NCI-H526 treated with DMSO at 0.1 percent for 48 hours (cell line): ENCODE data around the gene RENBP.

Experiments
- DNase-seq: peaks from one replicate; lab custom pipeline; 2025; lab: John Stamatoyannopoulos, UW

Gene RENBP

DNA sequence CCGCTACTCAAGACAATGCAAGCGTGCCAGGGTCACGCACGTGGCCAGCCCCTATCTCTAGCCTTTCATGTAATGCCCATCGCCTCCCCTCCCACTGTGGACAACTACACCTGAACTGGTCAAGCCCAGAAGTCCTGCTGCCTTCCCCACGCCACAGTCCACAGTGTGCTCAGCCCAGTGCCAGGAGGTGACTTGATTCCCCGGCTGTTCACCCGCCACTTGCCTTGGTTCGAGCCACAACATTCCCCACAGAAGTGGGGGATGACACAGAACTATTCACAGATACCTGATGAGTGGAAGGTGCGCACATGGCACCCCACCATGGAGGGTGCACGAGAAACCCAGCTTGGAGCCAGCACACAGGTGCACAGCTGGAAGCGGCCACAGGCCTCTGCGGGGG, 25.2 kb downstream of the RENBP start:
- DNase-seq, result no peak

DNA sequence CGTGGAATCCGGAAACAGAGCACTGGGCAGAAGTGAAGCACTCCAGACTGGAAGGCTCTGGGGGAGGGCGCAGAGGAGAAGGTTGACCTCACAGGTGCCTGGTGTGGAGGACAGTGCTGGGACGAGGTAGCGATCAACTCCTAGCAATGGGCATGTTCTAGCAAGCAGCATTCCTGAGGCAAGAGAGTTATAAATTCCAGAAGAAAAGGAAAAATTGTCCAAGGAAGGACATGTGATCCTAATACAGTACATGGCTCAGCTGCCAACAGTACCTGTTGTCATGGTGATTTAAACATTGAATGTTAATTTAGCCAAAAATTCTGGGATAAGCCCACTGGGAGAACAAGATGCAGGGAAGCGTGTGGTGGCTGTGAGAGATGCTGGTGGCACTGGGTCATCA, 26.6 kb downstream of the RENBP start:
- no peak for DNase-seq

DNA sequence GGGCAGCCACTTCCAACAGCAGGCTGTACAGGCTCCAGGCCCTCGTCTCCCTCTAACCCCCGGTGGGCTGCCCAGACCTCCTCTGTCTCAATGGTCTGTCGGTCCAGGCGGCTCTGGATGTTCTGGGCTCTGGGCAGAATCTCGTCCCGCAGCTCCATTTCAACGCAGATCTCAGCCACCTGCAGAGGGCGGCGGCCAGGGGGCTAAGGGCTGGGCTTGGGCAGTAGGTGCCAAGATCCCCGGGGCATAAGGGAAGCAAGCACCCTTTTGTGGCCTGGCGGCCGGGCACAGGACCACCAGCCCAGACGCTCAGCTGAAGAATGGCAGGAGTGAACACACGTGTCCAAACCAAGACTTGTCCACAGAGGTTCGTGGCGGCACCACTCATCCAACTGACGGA, 30.7 kb downstream of the RENBP start:
- no peak for DNase-seq

DNA sequence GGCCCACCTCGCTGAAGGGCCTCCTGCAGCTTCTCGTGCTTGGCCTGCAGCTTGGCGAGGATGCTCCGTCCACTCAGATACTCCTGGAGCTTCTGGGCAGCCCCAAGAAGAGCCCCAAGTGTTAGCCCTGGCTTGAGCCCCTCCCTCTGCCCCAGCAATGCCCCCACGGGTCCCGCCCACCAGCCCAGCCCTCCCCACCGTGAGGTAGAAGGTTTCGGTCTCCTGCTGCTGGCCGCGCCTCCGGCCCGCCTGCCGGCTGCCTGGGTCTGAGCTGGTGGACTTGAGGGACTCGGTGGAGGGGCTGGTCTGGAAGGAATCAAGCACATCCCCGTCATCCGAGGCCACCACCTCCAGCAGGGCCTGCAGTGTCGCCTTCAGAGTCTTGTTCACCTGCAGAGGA, 31.2 kb downstream of the RENBP start:
- DNase-seq, result no peak

DNA sequence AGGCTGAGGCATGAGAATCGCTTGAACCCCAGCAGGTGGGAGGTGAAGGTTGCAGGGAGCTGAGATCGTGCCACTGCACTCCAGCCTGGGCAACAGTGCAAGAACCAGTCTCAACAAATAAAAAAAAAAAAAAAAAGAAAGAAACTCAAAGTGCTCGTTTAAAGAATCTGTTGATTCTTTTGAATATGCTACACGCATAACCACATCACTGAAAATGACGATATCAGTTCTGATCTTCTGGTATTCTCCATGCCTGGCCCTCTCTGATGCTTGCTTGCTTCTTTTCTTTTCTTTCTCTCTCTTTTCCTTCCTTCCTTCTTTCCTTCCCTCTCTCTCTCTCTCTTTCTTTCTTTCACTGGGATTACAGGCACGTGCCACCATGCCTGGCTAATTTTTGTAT, 32.6 kb downstream of the RENBP start:
- no peak for DNase-seq

DNA sequence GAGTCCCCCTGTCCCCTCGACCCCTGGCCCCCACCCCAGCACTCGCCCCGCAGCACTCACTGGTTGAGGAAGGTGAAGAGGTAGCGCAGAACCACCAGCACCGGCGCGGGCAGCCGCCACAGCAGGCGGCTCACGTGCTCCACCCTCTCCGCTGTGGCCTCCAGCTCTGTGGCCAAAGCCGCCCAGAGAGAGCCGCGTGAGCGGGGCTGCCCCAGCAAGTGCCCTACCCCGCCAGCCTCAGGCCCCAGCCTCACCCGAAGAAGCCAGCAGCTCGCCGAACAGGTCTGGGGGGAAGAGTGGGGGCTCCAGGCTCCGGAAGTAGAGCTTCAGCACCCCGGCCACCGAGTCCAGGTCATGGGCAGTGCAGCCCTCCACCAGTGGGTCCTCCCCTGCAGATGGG, 34.0 kb downstream of the RENBP start:
- DNase-seq, result no peak

DNA sequence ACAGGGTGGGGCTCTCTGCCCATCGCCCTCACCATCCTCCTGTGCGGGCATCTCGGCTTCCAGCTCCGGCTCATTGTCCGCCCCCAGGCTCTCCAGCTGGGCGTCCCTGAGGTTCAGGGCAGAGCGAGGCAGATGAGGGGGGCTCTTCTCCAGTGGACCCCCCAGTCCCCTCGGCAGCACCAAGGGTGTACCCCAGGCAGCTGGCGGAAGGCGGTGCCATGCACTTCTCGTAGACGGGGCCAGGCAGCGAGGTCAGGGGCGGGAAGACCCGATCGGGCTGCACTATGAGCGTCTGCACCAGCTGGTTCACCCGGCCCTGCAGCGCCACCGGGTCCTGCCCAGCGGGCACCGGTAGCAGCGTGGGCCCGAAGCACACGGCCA, 34.5 kb downstream of the RENBP start:
- DNase-seq, result no peak

DNA sequence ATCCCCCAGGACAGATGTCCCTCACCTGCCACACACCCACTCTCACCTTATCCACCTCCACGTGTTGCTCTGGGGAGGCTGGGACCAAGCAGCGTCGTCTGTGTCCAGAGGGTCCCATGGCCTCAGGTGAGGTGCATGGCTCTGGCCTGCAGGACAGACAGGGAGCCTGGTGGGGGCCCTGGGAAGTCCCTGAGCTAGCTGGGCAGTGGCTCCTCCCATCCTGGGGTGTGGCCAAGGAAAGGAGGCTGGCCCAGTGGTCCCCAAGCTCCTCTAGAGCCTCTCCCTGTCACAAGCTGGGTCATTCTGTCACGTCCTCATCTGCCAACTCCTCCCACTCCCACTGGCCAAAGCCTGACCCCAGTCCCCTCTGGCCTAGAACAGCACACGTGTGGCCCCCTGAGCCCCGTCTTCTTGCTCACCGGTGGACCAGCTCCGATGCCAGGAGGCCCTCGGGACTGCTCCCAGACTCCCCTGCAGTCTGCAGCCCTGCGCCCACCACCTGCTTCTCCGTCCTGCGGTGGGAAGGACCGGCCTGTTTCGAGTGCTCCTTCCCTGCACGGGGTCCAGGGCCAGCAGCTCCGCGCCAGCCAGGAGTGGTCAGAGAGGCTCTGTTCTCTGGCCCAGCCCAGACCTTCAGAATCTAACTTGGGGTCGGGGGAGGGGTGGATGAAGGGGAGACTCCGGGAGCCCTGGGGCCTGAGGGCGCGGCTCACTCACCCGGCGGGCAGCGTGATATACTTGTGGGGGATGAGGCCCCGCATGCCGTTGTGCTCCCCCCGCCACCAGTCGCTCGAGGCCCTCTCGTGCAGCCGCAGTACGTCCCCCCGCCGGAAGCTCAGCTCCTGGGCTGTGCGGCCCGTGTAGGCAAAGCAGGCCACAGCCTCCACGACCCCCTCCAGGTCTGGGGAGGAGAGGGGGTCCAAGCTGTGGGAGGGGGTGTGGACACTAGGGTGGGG, 35.1 kb downstream of the RENBP start:
- DNase-seq, result no peak

DNA sequence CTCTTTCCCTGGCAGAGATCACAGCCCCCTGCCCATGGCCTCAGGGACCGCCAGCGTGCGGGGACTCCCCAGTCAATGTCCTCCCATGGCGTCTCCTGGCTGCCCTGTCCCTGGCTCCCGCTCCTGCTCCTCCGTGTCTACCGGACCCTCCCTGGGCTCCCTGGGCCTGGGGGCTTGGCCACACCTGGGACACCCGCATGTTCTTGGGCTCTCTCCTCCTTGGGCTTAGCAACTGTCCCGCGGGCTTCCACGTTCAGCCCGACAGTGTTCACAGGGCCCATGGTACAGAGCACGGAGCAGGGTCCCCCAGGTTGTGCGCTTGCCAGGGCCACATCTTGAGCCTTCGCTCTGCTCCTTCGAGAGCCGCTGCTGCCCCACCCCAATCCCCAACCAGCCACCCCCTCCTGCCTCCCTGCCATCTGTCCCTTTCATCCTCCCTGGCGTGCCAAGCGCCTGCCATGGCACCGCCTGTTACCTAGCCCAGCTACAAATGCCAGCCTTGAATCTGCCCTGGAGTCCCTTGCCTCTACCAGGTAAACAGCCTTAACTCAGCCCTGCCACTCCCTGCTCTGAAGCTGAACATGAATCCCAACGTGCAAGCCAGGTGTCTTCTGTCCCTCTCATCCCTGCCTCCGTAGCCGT, 36.1 kb downstream of the RENBP start:
- no peak for DNase-seq

DNA sequence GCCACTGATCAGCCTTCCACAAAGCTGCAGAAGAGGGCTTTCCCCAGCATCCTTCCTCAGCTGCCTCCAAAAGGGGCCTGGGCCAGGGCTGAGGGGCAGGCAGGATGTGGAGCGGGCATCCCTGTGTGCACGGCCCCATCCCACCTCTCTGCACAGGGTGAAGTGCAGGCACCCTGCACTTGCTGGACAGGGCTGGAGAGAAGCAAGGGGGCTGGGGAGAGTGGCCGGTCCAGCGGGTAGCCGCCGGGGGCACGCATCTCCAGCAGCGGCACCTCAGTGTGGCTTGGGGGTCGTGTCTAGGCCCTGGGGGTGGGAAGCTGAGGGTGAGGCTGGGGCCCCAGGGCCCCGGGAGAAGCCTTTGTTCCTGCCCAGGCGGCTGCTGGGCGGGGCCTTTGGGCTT, 37.0 kb downstream of the RENBP start:
- no peak for DNase-seq

DNA sequence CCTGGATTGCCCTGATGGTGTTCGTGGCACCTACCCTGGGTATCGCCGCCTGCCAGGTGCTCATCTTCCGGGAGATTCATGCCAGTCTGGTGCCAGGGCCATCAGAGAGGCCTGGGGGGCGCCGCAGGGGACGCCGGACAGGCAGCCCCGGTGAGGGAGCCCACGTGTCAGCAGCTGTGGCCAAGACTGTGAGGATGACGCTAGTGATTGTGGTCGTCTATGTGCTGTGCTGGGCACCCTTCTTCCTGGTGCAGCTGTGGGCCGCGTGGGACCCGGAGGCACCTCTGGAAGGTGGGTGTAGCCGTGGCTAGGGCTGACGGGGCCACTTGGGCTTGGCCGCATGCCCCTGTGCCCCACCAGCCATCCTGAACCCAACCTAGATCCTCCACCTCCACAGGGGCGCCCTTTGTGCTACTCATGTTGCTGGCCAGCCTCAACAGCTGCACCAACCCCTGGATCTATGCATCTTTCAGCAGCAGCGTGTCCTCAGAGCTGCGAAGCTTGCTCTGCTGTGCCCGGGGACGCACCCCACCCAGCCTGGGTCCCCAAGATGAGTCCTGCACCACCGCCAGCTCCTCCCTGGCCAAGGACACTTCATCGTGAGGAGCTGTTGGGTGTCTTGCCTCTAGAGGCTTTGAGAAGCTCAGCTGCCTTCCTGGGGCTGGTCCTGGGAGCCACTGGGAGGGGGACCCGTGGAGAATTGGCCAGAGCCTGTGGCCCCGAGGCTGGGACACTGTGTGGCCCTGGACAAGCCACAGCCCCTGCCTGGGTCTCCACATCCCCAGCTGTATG, 38.1 kb downstream of the RENBP start:
- no peak for DNase-seq

DNA sequence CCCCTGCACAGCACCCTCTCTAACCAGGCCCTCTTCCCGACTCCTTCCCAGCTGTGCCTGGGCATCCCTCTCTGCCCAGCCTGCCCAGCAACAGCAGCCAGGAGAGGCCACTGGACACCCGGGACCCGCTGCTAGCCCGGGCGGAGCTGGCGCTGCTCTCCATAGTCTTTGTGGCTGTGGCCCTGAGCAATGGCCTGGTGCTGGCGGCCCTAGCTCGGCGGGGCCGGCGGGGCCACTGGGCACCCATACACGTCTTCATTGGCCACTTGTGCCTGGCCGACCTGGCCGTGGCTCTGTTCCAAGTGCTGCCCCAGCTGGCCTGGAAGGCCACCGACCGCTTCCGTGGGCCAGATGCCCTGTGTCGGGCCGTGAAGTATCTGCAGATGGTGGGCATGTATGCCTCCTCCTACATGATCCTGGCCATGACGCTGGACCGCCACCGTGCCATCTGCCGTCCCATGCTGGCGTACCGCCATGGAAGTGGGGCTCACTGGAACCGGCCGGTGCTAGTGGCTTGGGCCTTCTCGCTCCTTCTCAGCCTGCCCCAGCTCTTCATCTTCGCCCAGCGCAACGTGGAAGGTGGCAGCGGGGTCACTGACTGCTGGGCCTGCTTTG, 38.9 kb downstream of the RENBP start:
- no peak for DNase-seq

DNA sequence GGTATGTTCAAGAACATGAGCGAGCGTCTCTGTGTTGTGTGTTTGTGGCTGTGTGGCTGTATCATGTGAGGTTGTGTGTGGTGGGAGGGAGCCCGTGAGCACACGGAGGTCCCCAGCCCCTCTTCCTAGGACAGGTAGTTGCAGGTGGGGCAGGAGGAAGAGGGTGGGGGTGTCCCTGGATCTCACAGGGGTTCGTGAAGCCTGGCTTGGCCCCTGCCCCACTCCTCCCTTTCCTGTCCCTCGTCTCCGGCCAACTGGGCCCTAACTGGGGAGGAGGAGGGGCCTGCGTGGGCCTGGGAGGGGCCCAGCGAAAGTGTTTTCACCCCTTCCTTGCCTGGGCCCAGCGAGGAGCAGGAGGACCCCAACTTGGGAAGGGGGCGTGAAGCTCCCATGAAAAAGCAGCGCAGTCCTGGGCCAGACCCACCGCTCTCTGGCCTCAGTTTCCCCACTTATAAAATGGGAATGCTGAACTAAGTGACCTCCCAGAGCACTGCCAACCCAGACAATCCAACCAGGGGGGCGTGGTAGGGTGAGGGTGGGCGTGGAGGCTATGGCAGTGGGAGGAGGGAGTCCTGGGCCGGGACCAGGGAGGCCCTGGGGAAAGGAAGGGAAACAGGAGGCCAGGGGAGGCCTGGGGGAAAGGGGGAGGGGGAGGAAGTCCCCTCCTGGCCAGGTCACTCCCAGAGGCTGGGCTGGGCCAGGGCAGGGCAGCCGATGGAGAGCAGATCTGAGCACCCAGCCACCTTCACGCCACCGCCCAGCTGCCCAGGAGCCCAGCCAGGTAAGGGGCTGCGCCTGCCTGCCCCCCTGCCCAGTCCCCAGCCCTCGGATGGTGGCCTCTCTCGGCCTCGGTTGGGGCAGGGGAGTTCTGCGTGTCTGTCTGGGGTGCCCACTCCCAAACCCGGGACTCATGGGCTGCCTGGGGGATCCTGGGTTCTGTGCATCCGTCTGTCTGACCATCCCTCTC, 40.2 kb downstream of the RENBP start, which contains the start of gene AVPR2:
Gene AVPR2 (plus strand): TSS at position 683 of the 967 bp plus-strand sequence. CDS start 473 bp downstream, outside the sequence.
- no peak for DNase-seq

DNA sequence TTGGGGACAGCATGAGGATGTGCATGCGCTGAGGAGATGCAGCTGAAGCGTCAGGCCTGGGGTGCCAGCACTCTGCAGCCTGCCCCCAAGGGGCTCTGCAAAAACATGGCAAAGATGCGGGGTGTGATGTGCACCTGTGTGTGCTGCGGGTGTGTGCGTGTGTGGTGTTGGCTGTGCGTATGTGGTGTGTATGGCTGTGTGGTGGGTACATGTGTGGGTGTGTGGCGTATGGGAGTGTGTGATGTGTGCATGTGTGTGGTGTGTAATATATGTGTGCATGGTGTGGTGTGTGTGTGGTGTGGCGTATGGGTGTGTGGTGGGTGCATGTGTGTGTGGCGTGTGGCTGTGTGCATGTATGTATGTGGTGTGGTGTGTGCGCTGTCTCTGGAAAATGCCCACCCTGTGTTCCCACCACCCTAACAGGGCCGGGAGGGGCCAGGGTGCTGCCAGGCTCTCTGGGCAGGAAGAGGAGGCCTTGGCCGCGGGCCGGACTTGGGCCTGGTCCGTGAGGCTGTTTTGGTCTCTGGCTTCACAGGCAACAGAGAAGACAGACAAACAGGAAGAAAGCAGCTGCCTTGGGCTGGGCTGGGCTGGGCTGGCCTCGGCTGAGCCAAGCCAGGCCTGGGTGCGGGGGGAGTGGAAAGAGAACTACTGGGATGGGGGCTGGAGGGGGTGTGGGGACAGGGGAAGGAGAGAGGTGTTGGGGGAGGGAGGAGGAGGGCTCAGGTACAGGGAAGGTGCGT, 41.0 kb downstream of the RENBP start:
- no peak for DNase-seq

DNA sequence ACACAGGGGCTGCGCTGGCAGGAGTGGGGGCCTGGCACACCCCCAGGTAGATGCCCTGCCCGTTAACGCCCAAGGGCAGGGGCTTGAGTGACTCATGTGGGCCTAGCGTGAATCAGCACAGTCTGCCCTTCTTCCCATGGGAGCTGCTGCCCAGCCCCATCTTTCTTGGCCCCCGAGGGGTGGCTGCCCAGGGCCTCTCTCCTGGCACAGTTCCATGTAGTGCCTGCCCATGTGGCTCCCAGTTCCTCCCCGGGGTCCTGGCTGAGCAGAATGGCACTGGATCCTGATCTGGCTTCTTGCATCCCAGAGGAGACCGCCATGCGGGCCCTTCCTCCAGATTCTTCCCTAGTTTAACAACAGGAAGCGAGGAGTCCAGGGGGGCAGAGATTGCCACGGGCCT, 42.1 kb downstream of the RENBP start:
- no peak for DNase-seq

DNA sequence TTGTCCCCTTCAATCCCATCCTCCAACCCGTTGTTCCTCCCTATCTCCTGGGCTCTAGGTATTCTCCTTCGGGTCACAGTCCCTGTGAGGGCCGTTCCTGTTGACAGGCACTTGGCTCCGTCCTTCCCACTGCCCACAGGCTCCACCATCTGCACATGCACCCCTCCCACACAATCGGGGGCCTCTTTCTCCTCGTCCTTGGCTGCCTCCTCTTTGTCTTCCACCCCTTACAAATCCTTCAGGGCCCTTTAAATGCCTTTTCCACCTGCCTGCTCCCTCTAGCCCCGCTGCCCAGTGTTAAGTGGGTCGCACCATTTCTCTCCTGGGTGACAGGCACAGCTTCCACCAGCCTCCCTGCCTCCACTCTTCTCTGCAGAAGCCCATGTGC, 42.7 kb downstream of the RENBP start:
- no peak for DNase-seq

DNA sequence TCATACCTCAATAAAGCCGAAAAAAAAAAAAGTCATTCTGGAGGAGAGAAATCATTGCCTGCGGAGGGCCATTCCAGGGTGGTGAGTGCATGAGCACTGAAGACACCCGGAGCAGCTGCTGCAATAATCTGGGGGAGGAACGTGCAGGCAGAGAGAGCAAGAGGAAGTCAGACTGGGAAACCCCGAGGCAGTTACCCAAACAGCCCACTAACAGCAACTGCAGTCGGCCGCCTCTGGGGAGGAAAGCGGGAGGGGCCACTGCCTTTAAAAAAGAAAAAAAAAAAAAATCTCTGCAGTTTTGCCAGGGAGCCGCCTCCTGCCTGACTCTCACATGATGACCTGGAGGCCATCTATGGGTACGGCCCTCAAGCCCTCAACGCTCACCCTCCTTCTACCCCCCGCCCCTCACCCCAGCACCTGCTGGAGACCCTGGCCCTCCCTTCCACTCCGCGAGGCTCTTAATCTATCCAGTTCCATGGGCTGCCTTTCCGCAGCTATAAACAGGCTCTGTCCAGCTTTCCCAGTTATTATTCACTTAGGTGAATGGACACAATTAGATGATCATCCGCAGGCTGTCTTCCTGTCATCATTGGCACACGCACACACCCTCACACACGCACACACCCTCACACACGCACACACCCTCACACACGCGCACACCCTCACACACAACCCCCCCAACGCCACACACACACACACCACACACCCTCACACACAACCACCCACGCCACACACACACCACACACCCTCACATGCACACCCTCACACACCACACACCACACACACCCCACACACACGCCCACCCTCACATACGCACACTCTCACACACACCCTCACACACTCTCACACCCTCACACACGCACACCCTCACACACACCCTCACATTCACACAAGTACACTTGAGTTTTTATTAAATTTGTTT, 43.4 kb downstream of the RENBP start:
- no peak for DNase-seq

DNA sequence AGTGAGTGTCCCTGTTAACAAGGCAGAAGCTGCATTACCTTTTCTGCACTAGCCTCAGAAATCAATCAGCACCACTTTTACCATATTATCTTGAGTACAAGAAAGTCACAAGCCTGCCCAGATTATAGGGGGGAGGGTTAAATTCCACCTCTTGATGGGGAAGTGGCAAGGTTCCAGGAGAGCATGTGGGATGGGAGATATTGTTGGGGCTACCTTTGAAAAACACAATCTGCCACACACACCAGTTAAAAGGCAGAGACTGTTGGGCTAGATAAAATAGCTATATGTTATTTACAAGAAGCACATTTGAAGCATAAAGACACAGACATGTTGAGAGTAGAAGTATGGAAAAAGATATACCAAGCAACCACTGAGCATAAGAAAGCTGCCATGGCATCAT, 46.5 kb downstream of the RENBP start:
- DNase-seq, result no peak

DNA sequence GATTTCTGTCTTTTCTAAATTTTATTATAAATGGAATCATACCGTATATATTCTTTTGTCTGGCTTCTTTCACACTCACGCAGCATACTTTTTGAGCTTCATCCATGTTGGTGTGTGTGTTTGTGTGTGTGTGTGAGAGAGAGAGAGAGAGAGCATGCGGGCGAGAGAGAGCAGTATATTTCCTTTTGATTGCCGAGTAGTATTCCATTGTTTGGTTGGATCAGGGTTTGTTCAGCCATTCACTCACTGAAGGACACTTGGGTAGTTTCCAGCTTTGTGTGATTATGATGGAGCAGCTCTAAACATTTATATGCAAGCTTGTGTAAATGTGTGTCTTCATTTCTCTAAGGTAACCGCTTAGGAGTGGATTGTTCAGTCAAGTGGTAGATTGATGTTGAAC, 55.3 kb downstream of the RENBP start:
- DNase-seq, result no peak
